ENCODE data around the gene PDE3B. TPM values are rescaled to one million over a fixed set of nuclear protein-coding genes. Genes with fewer than 3 reads are reported as not detected.
"Not testable (repeated sequence)": the region's sequence is repeated elsewhere in the genome, so short reads cannot be mapped to it uniquely, and the experiment has no call there.

PDE3B gene
- total RNA-seq, 1 donor from 2014 or later = 62.8 TPM

DNA sequence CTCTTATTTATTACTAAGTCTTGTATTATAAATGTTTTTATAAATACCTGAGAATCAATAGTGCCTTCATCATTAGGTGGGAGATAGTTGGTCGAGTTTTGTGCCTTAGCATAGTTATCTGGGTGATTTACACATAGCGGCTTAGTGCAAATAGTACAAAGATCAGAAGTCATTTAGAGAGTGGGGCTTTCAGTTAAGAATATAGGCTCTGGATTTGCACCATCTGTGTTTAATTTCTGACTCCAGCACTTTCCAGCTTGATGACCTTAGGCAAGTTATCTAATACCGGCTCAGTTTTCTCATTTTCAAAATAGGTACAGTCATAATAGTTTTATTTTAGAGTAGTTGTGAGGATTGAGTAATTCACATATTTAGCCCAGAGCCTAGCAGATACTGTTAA is 26.4 kb downstream of the PDE3B start:
- H3K9me3 Mint-ChIP-seq = peaks cover 14% of the 10 kb centered on the region
- no peaks in the 10 kb centered on the region for H3K27me3 Mint-ChIP-seq (ENCODE audit: insufficient read depth)
- DNase-seq (ENCODE audit: low spot score) = no peak
- H3K36me3 Mint-ChIP-seq (ENCODE audit: low read depth) = peaks cover 53% of the 10 kb centered on the region
- H3K27ac Mint-ChIP-seq = no peak overlapping the region
- H3K4me1 Mint-ChIP-seq (ENCODE audit: low read depth) = peaks cover 54% of the 10 kb centered on the region
- H3K4me3 Mint-ChIP-seq = no peak overlapping the region
- intact Hi-C loops (cut with micrococcal nuclease) = no loop called here

DNA sequence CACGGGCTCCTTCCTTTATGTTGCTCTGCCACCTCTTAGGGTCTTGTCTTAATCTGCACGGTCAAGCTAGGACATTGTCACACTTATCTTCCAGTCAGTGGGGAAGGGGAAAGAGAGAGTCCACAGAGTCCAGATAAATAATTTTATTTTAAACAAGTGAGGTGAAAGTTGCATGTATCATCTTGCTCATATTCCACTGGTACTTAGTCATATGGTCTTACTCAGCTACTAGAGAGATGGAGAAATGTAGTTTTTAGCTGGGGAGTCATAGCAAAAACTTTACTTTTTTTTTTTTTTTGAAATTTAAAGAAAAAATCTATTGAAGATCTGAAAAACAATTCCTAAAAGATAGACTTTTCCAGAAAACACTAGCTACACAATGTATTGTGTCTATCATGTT is 29.0 kb downstream of the PDE3B start:
- H3K9me3 Mint-ChIP-seq = peaks cover 6% of the 10 kb centered on the region

DNA sequence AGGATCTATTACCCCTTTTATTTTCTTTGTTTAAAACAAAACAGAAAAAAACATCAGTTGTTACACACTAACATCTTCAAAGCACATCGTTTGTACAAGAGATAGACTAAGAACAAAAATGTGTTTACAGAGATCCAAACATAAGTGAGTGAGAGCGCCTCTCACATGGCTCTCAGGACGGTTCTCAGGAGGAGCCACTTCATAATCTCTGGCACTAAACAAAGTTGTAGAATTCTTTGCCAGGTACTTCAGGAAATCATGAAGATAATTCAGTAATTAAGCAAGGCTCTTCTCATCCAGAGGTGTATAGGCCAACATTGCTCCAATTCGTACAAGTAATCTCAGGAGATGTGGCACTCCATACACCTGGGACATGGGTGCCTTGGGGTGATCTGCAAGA is 29.8 kb downstream of the PDE3B start:
- Mint-ChIP-seq H3K27me3 (ENCODE audit: insufficient read depth) (no peaks in the 10 kb centered on the region), H3K27ac (no peak overlapping the region), H3K36me3 (ENCODE audit: low read depth) (peaks cover 61% of the 10 kb centered on the region), H3K4me3 (no peak overlapping the region), H3K9me3 (peaks cover 6% of the 10 kb centered on the region), H3K4me1 (ENCODE audit: low read depth) (peaks cover 63% of the 10 kb centered on the region)
- DNase-seq (ENCODE audit: low spot score) = no peak
- intact Hi-C loops (cut with micrococcal nuclease) = loop anchor here (2.0 kb wide), 1 partner anchor 29 kb away; no protein-coding TSS in a partner anchor

More for the DNA sequence above, 29.0 kb downstream of the PDE3B start:
- H3K36me3 Mint-ChIP-seq (ENCODE audit: low read depth) = peaks cover 61% of the 10 kb centered on the region
- H3K4me1 Mint-ChIP-seq (ENCODE audit: low read depth) = peaks cover 63% of the 10 kb centered on the region
- DNase-seq (ENCODE audit: low spot score) = no peak
- intact Hi-C loops (cut with micrococcal nuclease) = loop anchor here (2.0 kb wide), 1 partner anchor 28 kb away; no protein-coding TSS in a partner anchor
- H3K27ac Mint-ChIP-seq = peak overlapping the region; percentile 77
- no peak overlapping the region for H3K4me3 Mint-ChIP-seq
- no peaks in the 10 kb centered on the region for H3K27me3 Mint-ChIP-seq (ENCODE audit: insufficient read depth)

DNA sequence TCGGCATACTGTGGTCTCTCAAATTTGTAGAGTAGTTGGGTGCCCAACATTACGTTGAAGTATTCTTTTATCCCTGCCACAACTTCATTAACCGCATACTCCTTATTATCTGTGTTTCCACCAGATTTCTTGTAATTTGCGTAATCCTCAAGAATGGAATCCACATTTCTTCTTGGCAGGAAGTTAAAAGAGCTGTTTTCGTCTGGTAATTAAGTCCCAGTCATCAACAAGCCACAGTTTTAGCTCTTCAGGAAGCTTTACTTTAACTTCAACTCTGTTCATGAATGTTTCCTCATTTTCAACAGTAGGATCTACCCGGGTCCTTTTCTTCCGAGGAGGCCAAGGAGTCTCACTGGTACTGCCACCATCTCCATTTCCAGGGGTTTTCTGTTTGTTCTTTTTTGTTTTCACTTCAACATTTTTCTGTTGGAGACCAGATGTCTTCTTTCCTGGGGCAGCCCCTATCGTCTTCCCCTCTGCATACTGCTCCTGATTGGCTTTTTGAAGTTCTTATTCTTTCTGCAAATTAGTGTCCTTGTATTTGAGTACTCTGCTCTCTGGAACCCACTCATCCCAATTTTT is 30.3 kb downstream of the PDE3B start:
- intact Hi-C loops (cut with micrococcal nuclease) = loop anchor here (2.0 kb wide), 1 partner anchor 29 kb away; no protein-coding TSS in a partner anchor
- peaks cover 6% of the 10 kb centered on the region for H3K9me3 Mint-ChIP-seq
- peaks cover 59% of the 10 kb centered on the region for H3K4me1 Mint-ChIP-seq (ENCODE audit: low read depth)
- no peaks in the 10 kb centered on the region for H3K27me3 Mint-ChIP-seq (ENCODE audit: insufficient read depth)
- peak overlapping the region; percentile 15 for H3K27ac Mint-ChIP-seq
- no peak overlapping the region for H3K4me3 Mint-ChIP-seq
- peaks cover 59% of the 10 kb centered on the region for H3K36me3 Mint-ChIP-seq (ENCODE audit: low read depth)
- DNase-seq (ENCODE audit: low spot score) = no peak

DNA sequence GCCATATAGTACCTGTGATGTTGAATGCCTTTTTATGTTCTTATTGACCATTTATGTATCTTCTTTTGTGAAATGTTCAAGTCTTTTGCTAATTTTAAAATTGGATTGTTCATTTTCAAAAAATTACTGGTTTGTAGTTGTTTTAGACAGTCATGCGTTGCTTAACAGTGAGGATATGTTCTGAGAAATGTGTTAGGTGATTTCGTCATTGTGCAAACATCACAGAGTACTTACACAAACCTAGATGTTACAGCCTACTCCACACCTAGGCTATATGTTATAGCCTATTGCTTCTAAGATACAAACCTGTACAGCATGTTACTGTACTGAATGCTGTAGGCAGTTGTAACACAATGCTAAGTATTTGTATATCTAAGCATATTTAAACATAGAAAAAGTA is 32.5 kb downstream of the PDE3B start:
- H3K36me3 Mint-ChIP-seq (ENCODE audit: low read depth) = peaks cover 57% of the 10 kb centered on the region
- H3K9me3 Mint-ChIP-seq = peaks cover 12% of the 10 kb centered on the region
- no peak overlapping the region for H3K27ac Mint-ChIP-seq
- no peak overlapping the region for H3K4me3 Mint-ChIP-seq
- H3K27me3 Mint-ChIP-seq (ENCODE audit: insufficient read depth) = no peaks in the 10 kb centered on the region
- no peak for DNase-seq (ENCODE audit: low spot score)
- H3K4me1 Mint-ChIP-seq (ENCODE audit: low read depth) = peaks cover 62% of the 10 kb centered on the region
- intact Hi-C loops (cut with micrococcal nuclease) = loop anchor here (2.0 kb wide), 1 partner anchor 15 kb away; no protein-coding TSS in a partner anchor

DNA sequence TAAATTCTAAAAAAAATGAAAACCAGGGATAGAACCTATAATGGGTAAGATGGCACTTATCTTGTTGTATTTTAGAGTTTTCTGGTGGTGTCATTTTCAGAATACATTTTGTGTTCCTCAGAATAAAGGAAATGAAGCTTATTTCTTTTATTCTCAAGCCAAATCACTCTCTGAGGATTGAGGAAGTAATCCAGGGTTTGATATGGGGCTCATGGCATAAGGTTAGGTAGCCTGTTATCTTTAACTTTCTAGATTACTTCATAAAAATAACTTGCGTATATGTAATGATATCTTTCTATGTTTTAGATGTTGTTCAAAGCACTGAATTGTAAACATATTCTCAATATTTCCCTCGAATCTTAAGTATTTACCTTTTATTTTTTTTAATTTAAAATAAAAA is 33.5 kb downstream of the PDE3B start:
- Mint-ChIP-seq H3K4me3 (no peak overlapping the region), H3K27me3 (ENCODE audit: insufficient read depth) (no peaks in the 10 kb centered on the region), H3K4me1 (ENCODE audit: low read depth) (peaks cover 66% of the 10 kb centered on the region), H3K36me3 (ENCODE audit: low read depth) (peaks cover 54% of the 10 kb centered on the region), H3K9me3 (peaks cover 12% of the 10 kb centered on the region), H3K27ac (no peak overlapping the region)
- intact Hi-C loops (cut with micrococcal nuclease) = loop anchor here (2.0 kb wide), 1 partner anchor 14 kb away; no protein-coding TSS in a partner anchor
- DNase-seq (ENCODE audit: low spot score) = no peak

DNA sequence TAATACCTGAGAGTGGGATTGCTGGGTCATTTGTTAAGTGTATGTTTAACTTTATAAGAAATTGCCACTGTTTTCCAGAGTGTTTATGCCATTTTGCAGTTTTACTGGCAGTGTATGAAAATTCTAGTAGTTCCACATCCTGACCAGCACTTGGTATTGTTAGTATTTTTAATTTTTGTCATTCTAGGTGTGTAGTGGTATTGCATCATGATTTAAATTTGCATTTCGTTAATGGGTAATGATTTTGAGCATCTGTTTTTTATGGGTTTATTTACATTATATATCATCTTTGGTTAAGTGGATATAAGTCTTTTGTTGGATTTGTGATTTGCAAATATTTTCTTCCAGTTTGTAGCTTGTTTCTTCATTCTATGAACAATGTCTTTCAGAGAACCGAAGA is 34.7 kb downstream of the PDE3B start:
- Mint-ChIP-seq H3K27ac (no peak overlapping the region), H3K4me1 (ENCODE audit: low read depth) (peaks cover 59% of the 10 kb centered on the region), H3K4me3 (no peak overlapping the region), H3K9me3 (peaks cover 12% of the 10 kb centered on the region), H3K27me3 (ENCODE audit: insufficient read depth) (no peaks in the 10 kb centered on the region), H3K36me3 (ENCODE audit: low read depth) (peaks cover 45% of the 10 kb centered on the region)
- intact Hi-C loops (cut with micrococcal nuclease) = no loop called here
- no peak for DNase-seq (ENCODE audit: low spot score)

DNA sequence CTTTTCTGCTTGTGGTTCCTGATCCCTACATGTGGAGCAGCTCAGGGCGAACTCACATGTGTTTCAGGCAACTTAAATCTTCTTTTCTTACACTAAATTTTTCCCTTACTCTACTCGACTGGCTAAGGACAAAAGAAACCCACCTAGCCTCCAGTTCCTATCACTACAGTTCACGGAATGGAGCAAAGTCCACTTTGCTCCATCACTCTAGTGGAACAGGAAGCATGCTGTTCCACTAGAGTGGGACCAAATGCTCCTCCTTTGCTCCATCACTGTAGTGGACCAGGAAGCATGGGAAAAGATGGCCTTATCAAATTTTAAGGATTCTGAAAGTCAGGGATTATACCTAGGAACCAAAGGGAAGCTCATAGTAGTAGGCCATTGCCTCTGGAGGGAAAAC is 36.1 kb downstream of the PDE3B start:
- Mint-ChIP-seq H3K27ac (peak overlapping the region; percentile 31), H3K4me3 (no peak overlapping the region), H3K4me1 (ENCODE audit: low read depth) (peaks cover 59% of the 10 kb centered on the region), H3K9me3 (peaks cover 7% of the 10 kb centered on the region), H3K36me3 (ENCODE audit: low read depth) (peaks cover 40% of the 10 kb centered on the region), H3K27me3 (ENCODE audit: insufficient read depth) (no peaks in the 10 kb centered on the region)
- DNase-seq (ENCODE audit: low spot score) = no peak
- intact Hi-C loops (cut with micrococcal nuclease) = no loop called here

DNA sequence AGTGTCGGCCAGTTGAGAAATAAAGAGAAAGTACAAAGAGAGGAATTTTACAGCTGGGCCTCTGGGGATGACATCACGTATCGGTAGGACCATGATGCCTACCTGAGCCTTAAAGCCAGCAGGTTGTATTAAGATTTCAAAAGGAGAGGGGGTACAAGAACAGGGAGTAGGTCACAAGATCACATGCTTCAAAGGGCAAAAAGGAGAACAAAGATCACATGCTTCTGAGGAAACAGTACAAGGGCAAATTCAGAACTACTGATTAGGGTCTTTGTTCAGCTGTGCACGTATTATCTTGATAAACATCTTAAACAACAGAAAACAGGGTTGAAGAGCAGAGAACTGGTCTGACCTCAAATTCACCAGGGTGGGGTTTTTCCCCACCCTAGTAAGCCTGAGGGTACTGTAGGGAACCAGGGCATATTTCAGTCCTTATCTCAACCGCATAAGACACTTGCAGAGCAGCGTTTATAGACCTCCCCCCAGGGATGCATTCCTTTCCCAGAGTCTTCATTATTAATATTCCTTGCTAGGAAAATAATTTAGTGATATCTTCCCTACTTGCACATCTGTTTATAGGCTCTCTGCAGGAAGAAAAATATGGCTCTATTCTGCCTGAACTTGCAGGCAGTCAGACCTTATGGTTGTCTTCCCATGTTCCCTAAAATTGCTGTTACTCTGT is 40.8 kb downstream of the PDE3B start:
- H3K27ac Mint-ChIP-seq; H3K4me3 Mint-ChIP-seq; H3K27me3 Mint-ChIP-seq (ENCODE audit: insufficient read depth); H3K9me3 Mint-ChIP-seq; DNase-seq (ENCODE audit: low spot score): not testable (repeated sequence)
- peaks cover 30% of the 10 kb centered on the region for H3K36me3 Mint-ChIP-seq (ENCODE audit: low read depth)
- intact Hi-C loops (cut with micrococcal nuclease) = loop anchor here (2.0 kb wide), 1 partner anchor 14 kb away; no protein-coding TSS in a partner anchor
- H3K4me1 Mint-ChIP-seq (ENCODE audit: low read depth) = peaks cover 69% of the 10 kb centered on the region

DNA sequence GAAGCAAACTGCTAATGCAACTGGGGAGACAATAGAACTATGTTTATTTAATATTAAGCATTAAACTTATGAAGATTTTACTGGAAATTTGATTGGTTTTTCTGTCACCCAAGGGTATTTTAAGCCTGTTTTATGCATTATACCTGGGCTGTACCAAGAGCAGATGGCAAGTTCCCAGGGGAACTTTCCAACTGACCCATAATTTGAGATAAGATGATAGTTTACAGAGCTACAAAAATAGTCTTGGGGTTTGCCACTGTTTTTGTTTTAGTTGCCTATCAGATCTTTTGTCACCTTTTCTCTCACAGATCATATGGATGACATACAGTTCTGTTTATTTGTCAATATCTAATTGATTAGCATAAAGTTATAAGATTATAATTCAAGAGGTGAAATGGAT is 43.9 kb downstream of the PDE3B start:
- Mint-ChIP-seq H3K27me3 (ENCODE audit: insufficient read depth) (no peaks in the 10 kb centered on the region), H3K36me3 (ENCODE audit: low read depth) (peaks cover 38% of the 10 kb centered on the region), H3K9me3 (peaks cover 9% of the 10 kb centered on the region), H3K4me1 (ENCODE audit: low read depth) (peaks cover 55% of the 10 kb centered on the region), H3K27ac (no peak overlapping the region), H3K4me3 (no peak overlapping the region)
- intact Hi-C loops (cut with micrococcal nuclease) = no loop called here
- no peak for DNase-seq (ENCODE audit: low spot score)

DNA sequence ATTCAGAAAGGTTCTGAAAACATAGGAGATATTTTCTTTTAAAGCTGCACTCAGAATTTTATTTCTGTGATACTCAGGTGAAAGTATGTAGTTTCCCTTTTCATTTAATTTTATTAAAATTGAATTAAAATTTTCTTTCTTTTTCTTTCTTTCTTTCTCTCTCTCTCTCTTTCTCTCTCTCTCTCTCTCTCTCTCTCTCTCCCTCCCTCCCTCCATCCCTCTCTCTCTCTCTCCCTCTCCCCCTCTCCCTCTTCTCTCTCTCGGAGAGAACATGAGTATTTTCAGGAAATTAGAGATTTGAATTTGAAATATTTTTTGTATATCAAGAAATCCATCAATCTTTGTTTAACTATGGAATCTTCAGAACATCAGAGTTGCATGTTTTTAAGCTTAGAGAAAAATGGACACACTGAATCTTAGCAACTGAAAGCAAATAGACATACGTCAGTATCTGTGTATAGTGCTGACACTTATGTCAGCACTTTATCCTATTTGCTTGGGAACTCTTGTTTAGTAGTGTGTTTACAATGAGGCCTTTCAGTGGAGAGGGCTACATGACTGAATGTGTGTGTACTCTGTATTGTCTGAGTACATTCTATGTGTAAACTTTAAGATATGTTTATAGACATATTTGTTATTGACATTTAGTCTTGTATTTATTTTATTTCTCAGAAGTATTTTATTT is 44.5 kb downstream of the PDE3B start:
- intact Hi-C loops (cut with micrococcal nuclease) = no loop called here
- Mint-ChIP-seq H3K9me3 (peaks cover 16% of the 10 kb centered on the region), H3K36me3 (ENCODE audit: low read depth) (peaks cover 44% of the 10 kb centered on the region), H3K4me1 (ENCODE audit: low read depth) (peaks cover 55% of the 10 kb centered on the region), H3K4me3 (no peak overlapping the region), H3K27ac (no peak overlapping the region), H3K27me3 (ENCODE audit: insufficient read depth) (no peaks in the 10 kb centered on the region)
- DNase-seq (ENCODE audit: low spot score) = no peak

DNA sequence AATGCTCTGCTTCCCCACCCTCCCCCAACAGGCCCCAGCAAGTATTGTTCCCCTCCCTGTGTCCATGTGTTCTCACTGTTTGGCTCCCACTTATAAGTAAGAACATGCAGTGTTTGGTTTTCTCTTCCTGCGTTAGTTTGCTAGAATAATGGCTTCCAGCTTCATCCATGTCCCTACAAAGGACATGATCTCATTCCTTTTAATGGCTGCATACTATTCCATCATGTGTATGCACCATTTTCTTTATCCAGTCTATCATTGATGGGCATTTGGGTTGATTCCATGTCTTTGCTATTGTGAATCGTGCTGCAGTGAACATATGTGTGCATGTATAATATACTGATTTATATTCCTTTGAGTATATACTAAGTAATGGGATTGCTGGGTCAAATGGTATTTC is 52.1 kb downstream of the PDE3B start:
- not testable (repeated sequence) for DNase-seq (ENCODE audit: low spot score); H3K27ac Mint-ChIP-seq; H3K27me3 Mint-ChIP-seq (ENCODE audit: insufficient read depth); H3K4me3 Mint-ChIP-seq
- Mint-ChIP-seq H3K4me1 (ENCODE audit: low read depth) (peaks cover 39% of the 10 kb centered on the region), H3K36me3 (ENCODE audit: low read depth) (peaks cover 53% of the 10 kb centered on the region), H3K9me3 (peaks cover 36% of the 10 kb centered on the region)
- intact Hi-C loops (cut with micrococcal nuclease) = loop anchor here (5.0 kb wide), 2 partner anchors 47 to 67 kb away; no protein-coding TSS in a partner anchor

DNA sequence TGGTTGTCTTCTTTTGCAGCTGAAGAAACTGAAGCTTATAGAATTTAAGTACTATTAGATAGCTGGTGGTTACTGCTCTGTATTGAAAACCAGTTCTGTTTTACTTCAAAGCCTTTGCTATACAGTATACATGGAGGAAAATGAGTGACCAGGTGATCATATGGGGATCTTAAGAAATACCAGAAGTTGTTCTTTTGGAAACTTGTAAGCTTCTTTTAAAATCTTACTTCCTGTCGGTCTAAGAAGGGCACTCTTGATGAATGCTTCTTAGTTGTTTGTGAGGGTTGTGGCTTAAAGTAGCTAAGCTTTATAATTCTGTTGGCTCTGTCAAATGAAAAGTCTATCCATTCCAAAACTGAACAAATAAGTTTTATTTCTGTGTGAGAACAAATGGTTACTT is 55.2 kb downstream of the PDE3B start:
- no peaks in the 10 kb centered on the region for H3K27me3 Mint-ChIP-seq (ENCODE audit: insufficient read depth)
- no peak overlapping the region for H3K4me3 Mint-ChIP-seq
- intact Hi-C loops (cut with micrococcal nuclease) = loop anchor here (2.0 to 5.0 kb wide), 3 partner anchors 14 to 64 kb away; no protein-coding TSS in a partner anchor
- H3K9me3 Mint-ChIP-seq = peaks cover 43% of the 10 kb centered on the region
- peaks cover 38% of the 10 kb centered on the region for H3K4me1 Mint-ChIP-seq (ENCODE audit: low read depth)
- H3K27ac Mint-ChIP-seq = no peak overlapping the region
- DNase-seq (ENCODE audit: low spot score) = no peak
- peaks cover 56% of the 10 kb centered on the region for H3K36me3 Mint-ChIP-seq (ENCODE audit: low read depth)
